ENCODE results near the gene TGM5. TPM values are rescaled to one million over a fixed set of nuclear protein-coding genes. Genes with fewer than 3 reads are reported as not detected.

TGM5 gene
- total and polyA plus RNA-seq, 11 donors: 1.2 TPM; not detected in 10

DNA sequence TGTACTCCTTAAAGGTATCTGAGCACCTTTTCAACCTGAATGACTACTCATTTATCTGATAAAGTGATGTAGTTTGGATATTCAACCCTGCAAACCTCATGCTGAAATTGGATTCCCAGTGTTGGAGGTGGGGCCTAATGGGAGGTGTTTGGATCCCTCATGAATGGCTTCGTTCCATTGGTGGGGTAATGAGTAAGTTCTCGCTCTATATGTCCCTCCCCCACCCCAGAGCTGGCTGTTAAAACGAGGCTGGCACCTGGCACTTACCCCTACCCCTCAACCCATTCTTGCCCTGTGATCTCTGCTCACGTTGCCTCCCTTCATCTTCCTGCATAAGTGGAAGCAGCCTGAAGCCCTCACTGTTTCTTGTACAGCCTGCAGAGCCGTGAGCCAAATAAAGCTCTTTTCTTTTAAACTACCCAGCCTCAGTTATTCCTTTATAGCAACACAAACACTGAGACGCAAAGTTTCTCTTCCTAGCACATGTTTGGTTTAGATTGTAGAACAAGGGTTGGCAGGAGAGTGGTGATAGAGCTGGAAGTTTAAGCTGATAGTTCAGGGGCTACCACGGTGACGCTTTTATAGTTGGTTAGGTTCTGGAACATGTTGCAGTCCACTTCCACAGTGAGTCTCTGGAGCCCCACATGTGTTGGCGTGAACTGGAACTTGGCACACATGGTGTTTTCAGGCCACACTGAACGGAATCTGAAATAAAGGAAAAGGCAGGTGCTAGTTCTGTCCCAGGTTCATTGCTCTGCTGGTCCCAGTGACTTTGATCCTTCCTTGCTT, 69.8 kb downstream of the TGM5 start:
- intact Hi-C loops (cut with DNase I): no loop called here
- ATAC-seq (peak; percentile 41 to 61 (median 57)), DNase-seq (no peak)
- Histone ChIP-seq H3K27ac (peak overlapping the region in 3 of 12 donors; percentile 28 to 44 (median 43)), H3K4me3 (no peak overlapping the region), H3K27me3 (no peaks in the 10 kb centered on the region), H3K4me1 (peaks cover 0 to 24% (median 0%) of the 10 kb centered on the region in 12 donors), H3K9me3 (peaks cover 0 to 10% (median 0%) of the 10 kb centered on the region in 12 donors), H3K36me3 (peaks cover 0 to 67% (median 57%) of the 10 kb centered on the region in 9 donors)
- TF ChIP-seq CTCF (IDR thresholded peaks at IDR 0.05) (no peak), POLR2A (IDR thresholded peaks at IDR 0.05) (no peak)
- WGBS, 4 donors: 59 to 72% (median 65%) methylated on average over 10 of the region's 10 CpGs

DNA sequence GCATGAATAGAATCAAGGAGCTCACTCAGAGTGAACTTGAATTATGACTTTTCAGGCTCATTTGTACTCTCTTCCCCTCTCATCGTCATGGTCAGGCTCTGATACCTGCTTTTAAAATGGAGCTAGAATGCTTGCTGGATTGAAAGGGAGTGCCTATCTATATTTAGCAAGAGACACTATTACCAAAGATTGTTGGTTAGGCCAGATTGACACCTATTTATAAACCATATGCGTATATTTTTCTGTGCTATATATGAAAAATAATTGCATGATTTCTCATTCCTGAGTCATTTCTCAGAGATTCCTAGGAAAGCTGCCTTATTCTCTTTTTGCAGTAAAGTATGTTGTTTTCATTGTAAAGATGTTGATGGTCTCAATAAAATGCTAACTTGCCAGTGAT, 71.9 kb downstream of the TGM5 start:
- ATAC-seq: peak in 2 of 4 donors; percentile 42
- Histone ChIP-seq H3K4me1 (peaks cover 0 to 34% (median 9%) of the 10 kb centered on the region in 12 donors), H3K27ac (peak overlapping the region in 9 of 12 donors; percentile 5 to 74 (median 54)), H3K9me3 (peaks cover 0 to 10% (median 0%) of the 10 kb centered on the region in 12 donors), H3K27me3 (no peaks in the 10 kb centered on the region), H3K4me3 (no peak overlapping the region), H3K36me3 (peaks cover 0 to 89% (median 78%) of the 10 kb centered on the region in 9 donors)
- 47 to 56% (median 51%) methylated on average over 2 of the region's 2 CpGs for WGBS, 4 donors
- intact Hi-C loops (cut with DNase I): loop anchor here in 1 of 10 donors (5.0 kb wide), 1 partner anchor 52 kb away; no protein-coding TSS in a partner anchor
- no peak for DNase-seq
- TF ChIP-seq CTCF (IDR thresholded peaks at IDR 0.05): no peak
- TF ChIP-seq POLR2A (IDR thresholded peaks at IDR 0.05): no peak

- intact Hi-C loops (cut with DNase I): loop anchor here in 1 of 10 donors (5.0 kb wide), 1 partner anchor 51 kb away; no protein-coding TSS in a partner anchor
Measured at GRCh38 chr15:43193710-43194109, 73.0 kb downstream of the TGM5 start.

More at GRCh38 chr15:43193710-43194109, 73.0 kb downstream of the TGM5 start:
- TF ChIP-seq POLR2A (IDR thresholded peaks at IDR 0.05): no peak
- TF ChIP-seq CTCF (IDR thresholded peaks at IDR 0.05): no peak
- H3K4me3 ChIP-seq: no peak overlapping the region
- no peak for DNase-seq
- no peak for ATAC-seq
- peaks cover 0 to 95% (median 87%) of the 10 kb centered on the region in 9 donors for H3K36me3 ChIP-seq
- H3K4me1 ChIP-seq: peaks cover 0 to 45% (median 18%) of the 10 kb centered on the region in 12 donors
- WGBS, 4 donors: 90 to 91% (median 90%) methylated on average over 2 of the region's 2 CpGs
- H3K9me3 ChIP-seq: peaks cover 0 to 8% (median 0%) of the 10 kb centered on the region in 12 donors
- no peaks in the 10 kb centered on the region for H3K27me3 ChIP-seq
- no peak overlapping the region for H3K27ac ChIP-seq

Data from heart left ventricle (tissue), 16 donors.